Lower leg skin (tissue), 4 donors: ENCODE data around the gene HPSE. TPM values are rescaled to one million over a fixed set of nuclear protein-coding genes. Genes with fewer than 3 reads are reported as not detected.
"Not testable (repeated sequence)": the region's sequence is repeated elsewhere in the genome, so short reads cannot be mapped to it uniquely, and the experiment has no call there.

ENCODE experiments used
- DNase-seq, 2 donors: peaks; one replicate each; pipeline ENCODE4 v3.0.0-alpha.2; 2019; ENCODE audit warnings: low spot score in 2 of 2
- H3K4me3 ChIP-seq: fragments of 200-600 bp; sonication (generic); 2 replicates; pipeline ENCODE4 v1.5.1; 2017; ENCODE audit warnings: mild to moderate bottlenecking, low read depth; ENCODE audit not compliant: poor library complexity, severe bottlenecking
- CTCF ChIP-seq, 3 donors: fragments of 450-650 bp; IDR thresholded peaks; one replicate each; pipeline ENCODE4 v1.5.1; 2016; ENCODE audit warnings: antibody characterized with exemption in 3 of 3, mild to moderate bottlenecking in 3 of 3, moderate library complexity in 2 of 3
- POLR2A ChIP-seq, 2 donors: fragments of 450-650 bp; IDR thresholded peaks; one replicate each; pipeline ENCODE4 v1.6.1; 2016 to 2017; ENCODE audit warnings: antibody characterized with exemption in 2 of 2, mild to moderate bottlenecking in 1 of 2, moderate library complexity in 1 of 2
- WGBS, 2 donors: methylation state at CpG; one replicate each; pipeline ENCODE4 v1.1.5; 2018; 5-methylcytosine and 5-hydroxymethylcytosine counted together
- intact Hi-C: fragments of 100-400 bp; cut with DNase I; formaldehyde crosslinking; loops from one replicate; pipeline ENCODE4 v1.15.0; 2023; ENCODE audit warnings: low total_unique reads
- total RNA-seq, 4 donors: library from RNA; depleted of rRNA; stranded (reverse); fragments of >200 nt; gene quantifications; one replicate each; pipeline ENCODE4 v1.1.0, GENCODE V29; 2016

HPSE gene
- total RNA-seq, 4 donors from 2014 or later = 7.6 to 12.5 (median 9.1) TPM

- DNase-seq = no peak
- intact Hi-C loops = no loop called here
- WGBS, 2 donors = 68 to 81% methylated on average over 4 of the region's 4 CpGs
- H3K4me3 ChIP-seq = no peak overlapping the region
- TF ChIP-seq CTCF (IDR thresholded peaks at IDR 0.05) (no peak), POLR2A (IDR thresholded peaks at IDR 0.05) (no peak)
These were observed 26.0 kb downstream of the HPSE start for GRCh38 chr4:83308672-83309071.

- WGBS, 2 donors = 51 to 67% methylated on average over 7 of the region's 7 CpGs
- no peak for DNase-seq
- intact Hi-C loops = no loop called here
- TF ChIP-seq CTCF (IDR thresholded peaks at IDR 0.05) = no peak
- no peak overlapping the region for H3K4me3 ChIP-seq
These were observed 26.7 kb downstream of the HPSE start for GRCh38 chr4:83307920-83308319.

- H3K4me3 ChIP-seq = no peak overlapping the region
- no peak for DNase-seq
- 88 to 92% methylated on average over 2 of the region's 2 CpGs for WGBS, 2 donors
- intact Hi-C loops = no loop called here
- TF ChIP-seq CTCF (IDR thresholded peaks at IDR 0.05) (no peak), POLR2A (IDR thresholded peaks at IDR 0.05) (no peak)
These were observed 29.5 kb downstream of the HPSE start for GRCh38 chr4:83305187-83305586.

- WGBS, 2 donors = 72 to 73% methylated on average over 3 of the region's 3 CpGs
- intact Hi-C loops = no loop called here
- H3K4me3 ChIP-seq = no peak overlapping the region
- TF ChIP-seq CTCF (IDR thresholded peaks at IDR 0.05) (no peak), POLR2A (IDR thresholded peaks at IDR 0.05) (no peak)
- no peak for DNase-seq
These were observed 36.9 kb downstream of the HPSE start for GRCh38 chr4:83297548-83298260.

DNA sequence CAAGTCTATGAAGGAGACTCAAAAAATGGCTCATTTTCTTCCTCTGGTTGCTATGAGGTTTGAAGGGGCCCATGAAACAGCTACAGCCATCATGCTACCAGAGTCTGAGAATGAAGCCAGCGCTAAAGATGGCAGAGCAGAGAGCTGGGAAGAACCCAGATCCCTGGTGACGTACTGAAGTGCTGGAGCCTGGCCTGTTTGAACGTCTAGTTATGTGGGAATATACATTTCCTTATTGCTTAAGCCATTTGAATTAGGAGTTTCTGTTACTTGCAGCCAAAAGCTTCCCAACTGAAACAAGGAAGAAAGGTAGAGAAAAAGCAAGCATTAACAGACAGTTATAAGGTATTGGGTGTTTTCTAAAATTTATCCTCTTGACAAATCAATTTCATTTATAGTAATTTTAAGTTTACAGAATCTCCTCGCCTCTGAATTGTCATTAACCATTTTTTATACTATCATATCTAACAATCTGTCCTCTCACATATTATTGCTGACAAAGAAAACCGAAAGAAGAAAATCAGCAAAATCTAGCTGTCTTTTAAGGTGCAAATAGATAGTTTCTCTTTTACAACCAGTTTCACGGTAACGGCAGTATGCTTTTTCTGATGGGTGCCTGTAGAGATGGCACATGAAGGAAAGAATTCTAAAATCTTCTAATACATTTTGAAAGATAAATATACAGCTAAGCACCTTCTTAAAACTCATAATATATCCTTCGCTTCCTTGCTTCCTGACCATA lies 41.2 kb downstream of the HPSE start:
- TF ChIP-seq CTCF (IDR thresholded peaks at IDR 0.05) (no peak), POLR2A (IDR thresholded peaks at IDR 0.05) (no peak)
- intact Hi-C loops = no loop called here
- no peak for DNase-seq
- 82 to 85% methylated on average over 8 of the region's 8 CpGs for WGBS, 2 donors
- H3K4me3 ChIP-seq = no peak overlapping the region

GRCh38 chr4:83290059-83290774 lies 44.4 kb downstream of the HPSE start:
- WGBS, 2 donors = 84 to 87% methylated on average over 3 of the region's 3 CpGs
- DNase-seq, intact Hi-C loops, H3K4me3 ChIP-seq: not testable (repeated sequence)

- intact Hi-C loops, DNase-seq, H3K4me3 ChIP-seq: not testable (repeated sequence)
- WGBS, 2 donors = 33 to 36% methylated on average over 1 of the region's 1 CpG
These were observed 46.3 kb downstream of the HPSE start for GRCh38 chr4:83288381-83288780.
